A549 (cell line): ENCODE data around the gene CTSC.

ENCODE experiments used
- CTCF ChIP-seq: fragments of >200 bp; sonication (Bioruptor Twin); formaldehyde crosslinking; IDR thresholded peaks from 3 replicates; pipeline ENCODE4 v1.5.1; 2016
- E2F6 ChIP-seq: IDR thresholded peaks from 2 replicates; pipeline ENCODE4 v1.6.1; 2012; ENCODE audit warnings: low read depth, borderline replicate concordance
- JUNB ChIP-seq: fragments of >200 bp; sonication (Bioruptor Twin); formaldehyde crosslinking; IDR thresholded peaks from 2 replicates; pipeline ENCODE4 v1.6.1; 2016
- MYC ChIP-seq: IDR thresholded peaks from 2 replicates; pipeline ENCODE4 v1.6.1; 2012; ENCODE audit warnings: mild to moderate bottlenecking, inconsistent platforms, low read length, improper control_type of control experiment, borderline replicate concordance
- POLR2A ChIP-seq: IDR thresholded peaks from 2 replicates; pipeline ENCODE4 v1.6.1; 2012; ENCODE audit warnings: mild to moderate bottlenecking, low read length
- POLR2AphosphoS2 ChIP-seq: conservative IDR thresholded peaks from 2 replicates; pipeline ENCODE4 v1.6.1; 2012; ENCODE audit warnings: low read length, improper control_type of control experiment, inconsistent platforms
- RAD21 ChIP-seq, 2 experiments: fragments of >200 bp in 1 of 2; sonication (Bioruptor Twin) in 1 of 2; formaldehyde crosslinking in 1 of 2; IDR thresholded peaks in 1 of 2; conservative IDR thresholded peaks in 1 of 2; 2 replicates in 1 of 2; 3 replicates in 1 of 2; pipeline ENCODE4 v1.6.1; 2012 to 2018; ENCODE audit warnings: inconsistent platforms in 1 of 2
- RFX5 ChIP-seq: fragments of 450-650 bp; IDR thresholded peaks from 2 replicates; pipeline ENCODE4 v1.7.1; 2014; ENCODE audit warnings: antibody characterized with exemption, mild to moderate bottlenecking, moderate library complexity
- TF ChIP-seq, protein P1 (sequence below): fragments of 450-650 bp; IDR thresholded peaks from 2 replicates; pipeline ENCODE4 v1.6.1; 2014; ENCODE audit warnings: antibody characterized with exemption

- TF ChIP-seq JUNB: no peak
- TF ChIP-seq E2F6: no peak
- TF ChIP-seq CTCF: no peak
- TF ChIP-seq RFX5: no peak
- TF ChIP-seq POLR2A: no peak
- TF ChIP-seq, protein P1, sequence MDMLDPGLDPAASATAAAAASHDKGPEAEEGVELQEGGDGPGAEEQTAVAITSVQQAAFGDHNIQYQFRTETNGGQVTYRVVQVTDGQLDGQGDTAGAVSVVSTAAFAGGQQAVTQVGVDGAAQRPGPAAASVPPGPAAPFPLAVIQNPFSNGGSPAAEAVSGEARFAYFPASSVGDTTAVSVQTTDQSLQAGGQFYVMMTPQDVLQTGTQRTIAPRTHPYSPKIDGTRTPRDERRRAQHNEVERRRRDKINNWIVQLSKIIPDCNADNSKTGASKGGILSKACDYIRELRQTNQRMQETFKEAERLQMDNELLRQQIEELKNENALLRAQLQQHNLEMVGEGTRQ: no peak
- no peak for TF ChIP-seq RAD21 (conservative IDR thresholded peaks at IDR 0.05 in 1 of 2, IDR thresholded peaks at IDR 0.05 in 1 of 2)
- TF ChIP-seq MYC: no peak
- no peak for TF ChIP-seq POLR2AphosphoS2
These were observed 20.0 kb downstream of the CTSC start for GRCh38 chr11:88317536-88317935.
